Spleen (tissue), 11 donors: ENCODE data around the gene GRM8. TPM values are rescaled to one million over a fixed set of nuclear protein-coding genes. Genes with fewer than 3 reads are reported as not detected.

Experiments used
- DNase-seq: peaks from one replicate; pipeline ENCODE4 v3.0.0-alpha.2; 2020
- H3K27ac ChIP-seq, 8 donors: fragments of 200-600 bp; sonication (generic) in 7 of 8; 1 replicate in 4 of 8; 2 replicates in 4 of 8; pipeline versions ENCODE4 v1.5.0 to v1.8.0; 2016 to 2021; ENCODE audit warnings: inconsistent platforms in 4 of 8, mild to moderate bottlenecking in 4 of 8, moderate library complexity in 1 of 8
- H3K27me3 ChIP-seq, 7 donors: fragments of 200-600 bp; sonication (generic) in 6 of 7; replicated peaks in 1 of 7; 1 replicate in 4 of 7; 2 replicates in 3 of 7; pipeline versions ENCODE4 v1.5.0 to v1.8.0; 2016 to 2021; ENCODE audit warnings: inconsistent platforms in 3 of 7, mild to moderate bottlenecking in 1 of 7
- H3K36me3 ChIP-seq, 6 donors: fragments of 200-600 bp; sonication (generic) in 5 of 6; 1 replicate in 4 of 6; 2 replicates in 2 of 6; pipeline versions ENCODE4 v1.5.0 to v1.8.0; 2016 to 2021; ENCODE audit warnings: inconsistent platforms in 2 of 6
- H3K4me1 ChIP-seq, 6 donors: fragments of 200-600 bp; sonication (generic) in 5 of 6; 1 replicate in 3 of 6; 2 replicates in 3 of 6; pipeline versions ENCODE4 v1.5.0 to v1.8.0; 2016 to 2021; ENCODE audit warnings: inconsistent platforms in 3 of 6
- H3K4me3 ChIP-seq, 8 donors: fragments of 200-600 bp; sonication (generic) in 7 of 8; 1 replicate in 4 of 8; 2 replicates in 4 of 8; pipeline versions ENCODE4 v1.5.0 to v1.8.0; 2016 to 2021; ENCODE audit warnings: inconsistent platforms in 4 of 8, mild to moderate bottlenecking in 4 of 8, moderate library complexity in 2 of 8
- H3K9me3 ChIP-seq, 8 donors: fragments of 200-600 bp; sonication (generic) in 7 of 8; 1 replicate in 4 of 8; 2 replicates in 4 of 8; pipeline versions ENCODE4 v1.5.0 to v1.8.0; 2016 to 2021; ENCODE audit warnings: inconsistent platforms in 4 of 8
- POLR2A ChIP-seq, 3 donors: fragments of 450-650 bp; IDR thresholded peaks; one replicate each; pipeline ENCODE4 v1.5.1; 2017; ENCODE audit warnings: antibody characterized with exemption in 3 of 3, mild to moderate bottlenecking in 1 of 3
- POLR2AphosphoS5 ChIP-seq, 3 donors: sonication (generic); formaldehyde crosslinking; IDR thresholded peaks; one replicate each; pipeline ENCODE4 v1.5.1; 2017; ENCODE audit warnings: antibody characterized with exemption in 3 of 3
- WGBS, 5 donors: extraction: QIAGEN DNeasy Blood & Tissue Kit in 3 of 5; methylation state at CpG; one replicate each; pipeline versions ENCODE4 v1.1.5 to v1.1.7; 2013 to 2018; 5-methylcytosine and 5-hydroxymethylcytosine counted together
- intact Hi-C: fragments of 100-400 bp; cut with DNase I; formaldehyde crosslinking; loops from one replicate; pipeline ENCODE4 v1.15.0; 2023; ENCODE audit warnings: low total_unique reads
- polyA plus RNA-seq, 3 donors: library from polyadenylated mRNA; stranded (reverse); fragments of 200-250 nt; gene quantifications; one replicate each; pipeline ENCODE4 v1.2.1, GENCODE V29; 2013
- total RNA-seq, 7 donors: library from RNA; depleted of rRNA in 3 of 7; stranded (reverse); fragments of >200 nt in 3 of 7; fragmentation: NEBNext Ultra II Directional in 4 of 7; extraction: Animal tissue kit (Norgen Biotek cat#: 25700) in 4 of 7; gene quantifications; one replicate each; pipeline versions ENCODE4 v1.1.0 to v1.2.1, GENCODE V29; 2016 to 2021
- TF ChIP-seq, protein P1 (sequence below), 11 experiments: fragments of 200-600 bp in 7 of 11; fragments of 450-650 bp in 4 of 11; sonication (generic) in 4 of 11; IDR thresholded peaks in 8 of 11; conservative IDR thresholded peaks in 3 of 11; 1 replicate in 7 of 11; 2 replicates in 4 of 11; pipeline versions ENCODE4 v1.4.0 to v1.8.0; 2016 to 2021; ENCODE audit warnings: antibody characterized with exemption in 11 of 11, inconsistent platforms in 4 of 11, mild to moderate bottlenecking in 1 of 11
- donor health status: healthy with polysubstance abuse.
- donor health status: DM: no; HTN: no; CAD: no; lungs with moderate emphysema.
- donor health status: DM: no; HTN: no; CAD: no.
- donor health status: Bipolar disorder and iron deficiency.
- donor health status: healthy.
- donor health status: DM: no; HTN: no; CAD: no.
- donor health status: DM: yes; HTN: yes; CAD: no.

GRM8 gene
- total and polyA plus RNA-seq, 10 donors: 0.30 to 0.60 TPM; not detected in 8

DNA sequence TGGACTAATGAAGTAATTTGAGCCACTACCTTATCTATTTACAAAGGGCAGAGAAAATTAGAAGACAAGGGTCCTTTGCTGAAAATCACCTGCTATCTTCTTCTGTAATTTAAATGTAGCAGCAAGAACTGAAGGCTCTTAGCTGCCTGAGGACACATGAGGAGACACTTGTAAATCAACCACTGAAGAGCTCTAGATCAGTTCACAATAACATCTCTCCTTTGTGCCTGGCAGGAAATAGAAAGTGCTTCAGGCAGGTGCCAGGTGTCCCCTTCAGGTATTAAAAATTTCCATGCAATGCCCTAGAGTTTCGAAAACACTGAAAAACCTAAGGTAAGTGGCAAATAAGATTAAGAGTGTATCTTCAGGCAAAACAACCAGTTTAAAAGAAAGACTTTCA, 474.6 kb downstream of the GRM8 start:
- Histone ChIP-seq H3K4me3 (no peak overlapping the region), H3K27me3 (no peaks in the 10 kb centered on the region), H3K27ac (no peak overlapping the region), H3K4me1 (no peaks in the 10 kb centered on the region), H3K36me3 (no peaks in the 10 kb centered on the region), H3K9me3 (no peaks in the 10 kb centered on the region)
- TF ChIP-seq POLR2AphosphoS5 (IDR thresholded peaks at IDR 0.05) (no peak), POLR2A (IDR thresholded peaks at IDR 0.05) (no peak)
- TF ChIP-seq, protein P1, sequence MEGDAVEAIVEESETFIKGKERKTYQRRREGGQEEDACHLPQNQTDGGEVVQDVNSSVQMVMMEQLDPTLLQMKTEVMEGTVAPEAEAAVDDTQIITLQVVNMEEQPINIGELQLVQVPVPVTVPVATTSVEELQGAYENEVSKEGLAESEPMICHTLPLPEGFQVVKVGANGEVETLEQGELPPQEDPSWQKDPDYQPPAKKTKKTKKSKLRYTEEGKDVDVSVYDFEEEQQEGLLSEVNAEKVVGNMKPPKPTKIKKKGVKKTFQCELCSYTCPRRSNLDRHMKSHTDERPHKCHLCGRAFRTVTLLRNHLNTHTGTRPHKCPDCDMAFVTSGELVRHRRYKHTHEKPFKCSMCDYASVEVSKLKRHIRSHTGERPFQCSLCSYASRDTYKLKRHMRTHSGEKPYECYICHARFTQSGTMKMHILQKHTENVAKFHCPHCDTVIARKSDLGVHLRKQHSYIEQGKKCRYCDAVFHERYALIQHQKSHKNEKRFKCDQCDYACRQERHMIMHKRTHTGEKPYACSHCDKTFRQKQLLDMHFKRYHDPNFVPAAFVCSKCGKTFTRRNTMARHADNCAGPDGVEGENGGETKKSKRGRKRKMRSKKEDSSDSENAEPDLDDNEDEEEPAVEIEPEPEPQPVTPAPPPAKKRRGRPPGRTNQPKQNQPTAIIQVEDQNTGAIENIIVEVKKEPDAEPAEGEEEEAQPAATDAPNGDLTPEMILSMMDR (IDR thresholded peaks at IDR 0.05 in 8 of 11, conservative IDR thresholded peaks at IDR 0.05 in 3 of 11): no peak
- DNase-seq: no peak
- WGBS, 5 donors: 60 to 92% (median 79%) methylated on average over 1 of the region's 1 CpG
- intact Hi-C loops: no loop called here

GRCh38 chr7:126776498-126776897, 476.2 kb downstream of the GRM8 start:
- no peaks in the 10 kb centered on the region for H3K9me3 ChIP-seq
- H3K27ac ChIP-seq: no peak overlapping the region
- 68 to 81% (median 75%) methylated on average over 3 of the region's 3 CpGs for WGBS, 5 donors
- no peak for DNase-seq
- H3K27me3 ChIP-seq: peaks cover 0 to 6% (median 0%) of the 10 kb centered on the region in 7 donors
- intact Hi-C loops: no loop called here
- no peaks in the 10 kb centered on the region for H3K36me3 ChIP-seq
- no peak overlapping the region for H3K4me3 ChIP-seq
- H3K4me1 ChIP-seq: no peaks in the 10 kb centered on the region
- TF ChIP-seq, protein P1 (IDR thresholded peaks at IDR 0.05 in 8 of 11, conservative IDR thresholded peaks at IDR 0.05 in 3 of 11): no peak
- TF ChIP-seq POLR2A (IDR thresholded peaks at IDR 0.05) (no peak), POLR2AphosphoS5 (IDR thresholded peaks at IDR 0.05) (no peak)

DNA sequence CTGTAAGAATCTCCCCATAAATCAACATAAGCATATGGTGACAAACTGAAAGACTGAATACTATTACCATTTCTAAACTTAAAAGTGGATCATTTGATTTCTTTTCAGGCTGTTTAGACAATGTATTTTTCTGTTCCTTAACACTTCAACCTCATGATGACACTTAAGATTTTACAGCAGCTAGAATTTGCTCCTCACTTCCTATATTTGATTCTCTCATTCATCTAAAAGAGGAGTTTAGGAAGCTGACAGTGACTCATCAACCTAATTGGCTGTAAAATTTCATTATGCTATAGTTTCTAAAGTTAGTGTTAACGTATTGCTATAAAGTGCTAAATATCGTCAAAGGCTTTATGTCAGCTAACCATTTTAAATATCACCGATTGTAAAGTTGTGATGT, 478.7 kb downstream of the GRM8 start:
- Histone ChIP-seq H3K27ac (no peak overlapping the region), H3K4me1 (no peaks in the 10 kb centered on the region), H3K27me3 (peaks cover 0 to 6% (median 0%) of the 10 kb centered on the region in 7 donors), H3K4me3 (no peak overlapping the region), H3K9me3 (no peaks in the 10 kb centered on the region), H3K36me3 (no peaks in the 10 kb centered on the region)
- no peak for DNase-seq
- TF ChIP-seq POLR2A (IDR thresholded peaks at IDR 0.05) (no peak), POLR2AphosphoS5 (IDR thresholded peaks at IDR 0.05) (no peak)
- TF ChIP-seq, protein P1 (IDR thresholded peaks at IDR 0.05 in 8 of 11, conservative IDR thresholded peaks at IDR 0.05 in 3 of 11): no peak
- WGBS, 5 donors: 76 to 89% (median 80%) methylated on average over 3 of the region's 3 CpGs
- intact Hi-C loops: no loop called here

GRCh38 chr7:126768836-126769235, 483.9 kb downstream of the GRM8 start:
- no peaks in the 10 kb centered on the region for H3K4me1 ChIP-seq
- DNase-seq: no peak
- no peaks in the 10 kb centered on the region for H3K9me3 ChIP-seq
- intact Hi-C loops: no loop called here
- WGBS, 5 donors: 66 to 85% (median 74%) methylated on average over 5 of the region's 5 CpGs
- H3K4me3 ChIP-seq: no peak overlapping the region
- no peak overlapping the region for H3K27ac ChIP-seq
- peaks cover 0 to 6% (median 0%) of the 10 kb centered on the region in 7 donors for H3K27me3 ChIP-seq
- TF ChIP-seq, protein P1 (IDR thresholded peaks at IDR 0.05 in 8 of 11, conservative IDR thresholded peaks at IDR 0.05 in 3 of 11): no peak
- TF ChIP-seq POLR2A (IDR thresholded peaks at IDR 0.05) (no peak), POLR2AphosphoS5 (IDR thresholded peaks at IDR 0.05) (no peak)
- H3K36me3 ChIP-seq: no peaks in the 10 kb centered on the region
